Measurements from ENCODE around the gene CIAO3.
"Not testable (repeated sequence)": the region's sequence is repeated elsewhere in the genome, so short reads cannot be mapped to it uniquely, and the experiment has no call there.

The CIAO3 gene

DNA sequence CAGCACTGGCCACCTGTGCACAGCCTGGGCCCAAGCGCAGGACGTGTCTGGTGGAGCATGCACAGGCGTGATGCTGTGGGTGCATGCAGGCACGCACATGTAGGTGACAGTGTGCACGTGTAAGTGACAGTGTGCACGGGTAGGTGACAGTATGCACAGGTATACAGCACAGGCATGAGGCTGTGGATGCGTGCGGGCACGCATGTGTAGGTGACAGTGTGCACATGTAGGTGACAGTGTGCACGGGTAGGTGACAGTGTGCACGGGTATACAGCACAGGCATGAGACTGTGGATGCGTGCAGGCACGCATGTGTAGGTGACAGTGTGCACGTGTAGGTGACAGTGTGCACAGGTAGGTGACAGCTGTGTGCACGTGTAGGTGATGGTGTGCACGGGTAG lies 39.5 kb upstream of the CIAO3 start:
- no peak for ATAC-seq
- DNase-seq = no peak
- no peak overlapping the region for H3K4me3 Mint-ChIP-seq
- H3K27ac Mint-ChIP-seq = no peak overlapping the region
- H3K36me3 Mint-ChIP-seq (ENCODE audit: low read depth) = peaks cover 4% of the 10 kb centered on the region
- no peaks in the 10 kb centered on the region for H3K4me1 Mint-ChIP-seq
- H3K9me3 Mint-ChIP-seq = no peaks in the 10 kb centered on the region
- peaks cover 7% of the 10 kb centered on the region for H3K27me3 Mint-ChIP-seq

DNA sequence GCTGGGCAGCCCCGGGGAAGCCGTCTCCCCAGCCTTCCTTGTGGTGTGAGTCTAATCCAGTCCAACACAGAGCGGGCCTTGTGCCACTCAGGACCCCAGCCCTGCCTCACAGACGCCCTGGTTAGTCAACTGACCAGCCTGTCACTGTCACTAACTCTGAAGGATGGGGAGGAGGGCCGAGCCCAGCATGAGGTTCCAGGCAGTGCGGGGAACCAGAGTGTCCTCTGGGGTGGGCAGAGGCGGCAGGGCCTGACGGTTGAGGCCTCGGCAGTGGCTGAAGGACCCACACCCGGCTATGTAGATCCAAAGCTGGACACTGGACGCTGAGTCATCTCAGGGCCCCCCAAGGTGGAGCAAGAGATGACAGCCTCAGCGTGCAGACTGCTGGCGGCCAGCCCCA lies 38.8 kb upstream of the CIAO3 start:
- Mint-ChIP-seq H3K4me3 (no peak overlapping the region), H3K27ac (no peak overlapping the region), H3K36me3 (ENCODE audit: low read depth) (no peaks in the 10 kb centered on the region), H3K27me3 (peaks cover 7% of the 10 kb centered on the region), H3K4me1 (no peaks in the 10 kb centered on the region), H3K9me3 (no peaks in the 10 kb centered on the region)
- no peak for ATAC-seq
- DNase-seq = no peak

DNA sequence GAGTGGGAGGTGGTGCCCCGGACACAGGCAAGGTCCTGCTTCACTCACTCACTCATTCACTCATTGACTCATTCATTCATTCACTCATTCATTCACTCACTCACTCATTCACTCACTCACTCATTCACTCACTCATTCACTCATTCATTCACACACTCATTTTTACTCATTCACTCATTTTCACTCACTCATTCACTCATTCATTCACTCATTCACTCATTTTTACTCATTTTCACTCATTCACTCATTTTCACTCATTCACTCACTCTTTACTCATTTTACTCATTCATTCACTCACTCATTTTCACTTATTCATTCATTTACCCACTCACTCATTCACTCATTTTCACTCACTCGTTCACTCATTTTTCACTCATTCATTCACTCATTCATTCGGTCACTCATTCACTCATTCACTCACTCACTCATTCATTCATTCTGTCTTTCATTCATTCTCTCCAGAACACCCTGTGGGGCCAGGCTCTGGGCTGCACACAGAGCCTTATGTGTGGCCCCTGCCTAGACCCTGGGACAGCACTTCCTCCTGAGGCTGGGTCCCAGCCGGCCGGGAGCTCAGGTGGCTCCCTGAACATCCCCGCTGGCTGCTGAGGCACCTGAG lies 38.2 kb upstream of the CIAO3 start:
- H3K27ac Mint-ChIP-seq = no peak overlapping the region
- H3K9me3 Mint-ChIP-seq = no peaks in the 10 kb centered on the region
- no peak for DNase-seq
- no peak for ATAC-seq
- H3K4me1 Mint-ChIP-seq = no peaks in the 10 kb centered on the region
- no peak overlapping the region for H3K4me3 Mint-ChIP-seq
- no peaks in the 10 kb centered on the region for H3K36me3 Mint-ChIP-seq (ENCODE audit: low read depth)
- peaks cover 7% of the 10 kb centered on the region for H3K27me3 Mint-ChIP-seq

DNA sequence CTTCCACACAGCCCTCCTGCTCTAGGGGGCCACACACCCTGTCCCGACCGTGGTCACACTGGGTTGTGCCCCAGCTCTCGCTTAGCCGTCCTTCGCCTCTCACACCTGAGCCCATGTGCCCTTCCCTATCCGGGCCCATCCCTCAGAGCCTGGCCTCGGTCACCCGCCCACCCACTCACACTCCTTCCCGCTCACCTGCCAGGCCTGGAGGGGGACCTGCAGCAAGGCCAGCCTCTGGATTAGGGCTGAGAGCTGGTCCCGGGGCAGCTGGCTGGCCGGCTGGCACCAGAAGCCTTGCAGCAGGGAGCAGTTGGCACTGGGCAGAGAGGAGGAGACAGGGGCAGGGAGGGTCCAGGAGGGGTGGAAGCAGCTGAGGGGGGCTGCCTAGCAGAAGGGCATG lies 37.6 kb upstream of the CIAO3 start:
- no peaks in the 10 kb centered on the region for H3K4me1 Mint-ChIP-seq
- no peak overlapping the region for H3K27ac Mint-ChIP-seq
- no peak for DNase-seq
- no peak for ATAC-seq
- H3K9me3 Mint-ChIP-seq = no peaks in the 10 kb centered on the region
- no peaks in the 10 kb centered on the region for H3K36me3 Mint-ChIP-seq (ENCODE audit: low read depth)
- H3K27me3 Mint-ChIP-seq = peaks cover 7% of the 10 kb centered on the region
- no peak overlapping the region for H3K4me3 Mint-ChIP-seq

DNA sequence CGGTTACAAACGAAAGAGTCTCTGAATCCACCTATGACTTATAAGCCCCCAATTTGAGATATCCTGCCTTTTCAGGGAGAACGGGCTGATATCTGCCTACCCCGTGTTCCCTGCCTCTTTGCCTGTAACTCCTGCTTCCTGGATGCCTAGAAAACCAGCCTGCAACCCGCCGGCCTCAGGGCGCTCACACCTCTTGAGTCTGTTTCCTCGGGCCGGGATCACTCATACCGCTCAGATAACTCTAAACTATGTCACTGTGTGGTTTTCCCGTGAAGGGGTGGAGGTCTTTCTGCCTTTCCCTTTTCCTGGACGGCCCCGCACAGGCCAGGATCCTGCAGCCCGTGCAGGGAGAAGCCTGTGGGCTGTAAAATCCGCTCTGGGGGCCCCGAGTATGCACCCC lies 37.0 kb upstream of the CIAO3 start:
- no peak overlapping the region for H3K27ac Mint-ChIP-seq
- H3K4me3 Mint-ChIP-seq = no peak overlapping the region
- DNase-seq (no peak), ATAC-seq (no peak)
- no peaks in the 10 kb centered on the region for H3K4me1 Mint-ChIP-seq
- H3K36me3 Mint-ChIP-seq (ENCODE audit: low read depth) = no peaks in the 10 kb centered on the region
- H3K27me3 Mint-ChIP-seq = peaks cover 7% of the 10 kb centered on the region
- H3K9me3 Mint-ChIP-seq = no peaks in the 10 kb centered on the region

DNA sequence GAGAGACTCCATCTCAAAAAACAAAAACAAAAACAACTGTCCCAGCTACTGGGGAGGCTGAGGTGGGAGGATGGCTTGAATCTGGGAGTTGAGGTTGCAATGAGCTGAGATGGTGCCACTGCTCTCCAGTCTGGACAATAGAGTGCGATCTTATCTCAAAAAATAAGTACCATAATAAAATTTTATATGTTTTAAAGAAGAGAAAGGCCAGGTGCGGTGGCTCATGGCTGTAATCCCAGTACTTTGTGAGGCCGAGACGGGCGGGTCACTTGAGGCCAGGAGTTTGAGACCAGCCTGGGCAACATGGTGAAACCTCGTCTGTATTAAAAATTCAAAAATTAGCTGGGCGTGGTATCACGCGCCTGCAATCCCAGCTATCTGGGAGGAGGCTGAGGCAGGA lies 36.0 kb upstream of the CIAO3 start:
- Mint-ChIP-seq H3K9me3 (no peaks in the 10 kb centered on the region), H3K27me3 (peaks cover 7% of the 10 kb centered on the region), H3K4me1 (no peaks in the 10 kb centered on the region), H3K36me3 (ENCODE audit: low read depth) (no peaks in the 10 kb centered on the region), H3K4me3 (no peak overlapping the region), H3K27ac (no peak overlapping the region)
- DNase-seq (no peak), ATAC-seq (no peak)

DNA sequence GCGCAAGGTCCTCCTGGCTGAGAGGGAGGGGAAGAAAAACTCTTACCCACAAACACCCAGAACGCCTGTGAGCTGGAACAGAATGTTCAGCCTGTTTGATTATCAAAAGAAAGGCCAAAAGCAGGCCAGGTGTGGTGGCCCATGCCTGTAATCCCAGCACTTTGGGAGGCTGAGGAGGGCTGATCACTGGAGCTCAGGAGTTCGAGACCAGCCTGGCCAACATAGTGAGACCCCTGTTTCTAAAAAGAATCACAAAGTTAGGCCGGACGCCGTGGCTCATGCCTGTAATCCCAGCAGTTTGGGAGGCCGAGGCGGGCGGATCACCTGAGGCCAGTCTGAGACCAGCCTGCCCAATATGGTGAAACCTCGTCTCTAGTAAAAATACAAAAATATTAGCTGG lies 35.5 kb upstream of the CIAO3 start:
- not testable (repeated sequence) for H3K36me3 Mint-ChIP-seq (ENCODE audit: low read depth); H3K27me3 Mint-ChIP-seq; DNase-seq; ATAC-seq; H3K4me1 Mint-ChIP-seq; H3K27ac Mint-ChIP-seq; H3K4me3 Mint-ChIP-seq; H3K9me3 Mint-ChIP-seq

DNA sequence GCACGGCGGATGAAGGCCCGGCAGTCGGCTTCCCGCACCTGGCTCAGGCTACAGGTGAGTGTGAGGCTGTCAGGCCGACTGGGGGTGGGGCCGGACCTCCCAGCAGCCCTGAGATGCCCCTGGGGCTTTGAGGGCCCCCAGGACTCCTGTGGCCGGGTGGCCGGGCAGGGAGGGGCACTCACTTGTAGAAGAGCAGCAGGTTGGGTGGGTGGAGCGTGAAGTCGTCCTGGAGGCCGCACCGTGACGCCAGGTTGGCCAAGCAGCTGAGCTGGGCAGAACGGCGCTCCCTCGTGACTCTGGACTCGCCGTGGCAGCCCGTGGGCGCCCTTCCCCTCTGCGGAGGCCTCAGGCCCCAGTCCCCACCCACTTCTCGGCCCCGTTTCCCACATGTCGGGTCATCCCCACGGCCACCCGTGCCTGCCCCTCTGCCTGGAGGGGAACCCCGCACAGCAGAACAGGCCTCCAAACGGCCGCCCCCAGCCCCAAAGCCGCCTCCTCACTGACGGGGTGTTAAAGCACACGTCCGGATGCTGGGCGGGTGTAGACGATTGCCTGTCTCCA lies 34.5 kb upstream of the CIAO3 start:
- no peaks in the 10 kb centered on the region for H3K36me3 Mint-ChIP-seq (ENCODE audit: low read depth)
- no peak overlapping the region for H3K4me3 Mint-ChIP-seq
- DNase-seq = no peak
- ATAC-seq = no peak
- no peaks in the 10 kb centered on the region for H3K4me1 Mint-ChIP-seq
- H3K9me3 Mint-ChIP-seq = no peaks in the 10 kb centered on the region
- H3K27ac Mint-ChIP-seq = no peak overlapping the region
- peaks cover 7% of the 10 kb centered on the region for H3K27me3 Mint-ChIP-seq

DNA sequence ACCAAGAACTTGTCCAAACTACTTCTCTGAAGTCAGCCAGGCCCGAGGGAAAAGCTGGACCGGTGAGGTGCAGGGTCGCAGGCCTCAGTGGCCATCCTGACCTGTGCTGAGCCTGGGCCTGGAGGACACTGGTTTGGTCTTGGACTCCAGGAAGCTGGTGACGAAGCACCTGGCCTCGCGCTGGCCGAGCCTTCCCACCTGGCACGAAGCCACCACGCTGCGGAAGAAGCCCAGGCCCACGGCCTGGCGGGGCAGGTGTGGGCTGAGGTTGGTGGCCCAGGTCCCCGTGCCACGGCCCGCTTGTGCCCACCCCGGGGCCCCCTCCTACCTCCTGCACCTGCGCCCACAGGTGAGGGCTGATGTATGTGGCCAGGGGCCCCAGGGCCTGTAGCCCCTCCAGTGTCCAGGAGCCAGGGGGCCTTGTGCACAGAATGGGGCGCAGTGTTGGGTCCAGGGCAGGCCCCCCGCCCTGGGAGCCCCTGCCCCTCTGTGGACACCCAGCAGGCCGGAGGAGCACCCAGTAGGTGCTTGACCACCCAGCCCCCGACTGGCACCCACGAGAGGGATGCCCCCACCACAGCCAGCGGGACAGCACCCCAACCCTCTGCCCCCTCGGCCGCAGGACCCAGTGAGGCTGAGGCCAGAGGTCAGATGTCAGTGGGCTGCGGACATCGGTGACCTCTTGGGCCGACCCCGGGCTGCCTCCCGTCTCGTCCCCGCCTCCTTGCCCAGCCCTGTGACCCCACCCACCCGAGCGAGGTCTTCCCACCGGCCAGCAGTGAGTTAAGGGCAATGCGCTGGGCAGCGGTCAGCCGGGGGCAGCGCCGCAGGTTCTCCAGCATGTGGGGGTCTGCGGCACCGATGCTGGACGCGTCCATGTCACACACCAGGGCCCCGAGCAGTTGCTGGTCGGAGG lies 33.5 kb upstream of the CIAO3 start:
- H3K9me3 Mint-ChIP-seq = no peaks in the 10 kb centered on the region
- no peak for DNase-seq
- no peaks in the 10 kb centered on the region for H3K4me1 Mint-ChIP-seq
- no peak for ATAC-seq
- H3K27ac Mint-ChIP-seq = no peak overlapping the region
- no peak overlapping the region for H3K4me3 Mint-ChIP-seq
- H3K36me3 Mint-ChIP-seq (ENCODE audit: low read depth) = no peaks in the 10 kb centered on the region
- H3K27me3 Mint-ChIP-seq = peaks cover 7% of the 10 kb centered on the region

DNA sequence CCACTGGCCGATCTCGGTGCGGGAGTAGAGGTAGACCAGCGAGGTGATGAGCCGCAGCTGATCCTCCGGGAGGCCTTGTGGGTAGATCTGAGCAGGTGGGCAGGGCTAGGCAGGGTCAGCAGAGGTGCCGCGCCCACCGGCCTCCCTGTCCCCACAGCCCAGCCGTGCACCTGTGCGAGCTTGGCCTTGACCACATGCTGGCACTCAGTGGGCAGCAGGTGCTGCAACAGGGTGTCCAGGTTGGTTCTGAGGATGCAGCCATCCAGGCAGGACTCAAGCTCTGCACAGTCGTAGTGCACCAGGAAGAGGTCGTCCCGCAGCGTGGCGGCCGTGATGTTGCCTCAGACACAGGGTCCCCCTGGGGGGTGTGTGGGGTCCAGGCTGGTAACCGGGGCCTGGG lies 32.2 kb upstream of the CIAO3 start:
- Mint-ChIP-seq H3K27me3 (peaks cover 4% of the 10 kb centered on the region), H3K4me1 (no peaks in the 10 kb centered on the region), H3K36me3 (ENCODE audit: low read depth) (no peaks in the 10 kb centered on the region), H3K27ac (no peak overlapping the region), H3K9me3 (no peaks in the 10 kb centered on the region), H3K4me3 (no peak overlapping the region)
- ATAC-seq (no peak), DNase-seq (no peak)

DNA sequence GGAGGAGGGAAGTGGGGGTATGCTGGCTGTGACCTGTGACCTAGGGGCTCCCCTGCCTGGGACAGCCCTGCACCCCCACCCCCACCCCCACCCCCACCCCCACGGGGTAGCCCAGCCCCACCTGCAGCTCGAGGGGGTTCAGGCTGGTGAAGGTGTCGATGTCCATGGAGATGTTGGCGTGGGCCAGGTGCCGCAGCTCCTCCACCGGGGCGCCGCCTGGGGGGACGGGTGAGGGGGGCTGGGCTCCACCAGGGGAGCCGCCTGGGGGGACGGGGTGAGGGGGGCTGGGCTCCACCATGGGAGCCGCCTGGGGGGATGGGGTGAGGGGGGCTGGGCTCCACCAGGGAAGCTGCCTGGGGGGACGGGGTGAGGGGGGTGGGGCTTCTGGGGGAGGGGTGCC lies 29.6 kb upstream of the CIAO3 start:
- DNase-seq (no peak), ATAC-seq (no peak)
- no peak overlapping the region for H3K4me3 Mint-ChIP-seq
- no peak overlapping the region for H3K27ac Mint-ChIP-seq
- no peaks in the 10 kb centered on the region for H3K36me3 Mint-ChIP-seq (ENCODE audit: low read depth)
- H3K4me1 Mint-ChIP-seq = no peaks in the 10 kb centered on the region
- H3K9me3 Mint-ChIP-seq = no peaks in the 10 kb centered on the region
- no peaks in the 10 kb centered on the region for H3K27me3 Mint-ChIP-seq

DNA sequence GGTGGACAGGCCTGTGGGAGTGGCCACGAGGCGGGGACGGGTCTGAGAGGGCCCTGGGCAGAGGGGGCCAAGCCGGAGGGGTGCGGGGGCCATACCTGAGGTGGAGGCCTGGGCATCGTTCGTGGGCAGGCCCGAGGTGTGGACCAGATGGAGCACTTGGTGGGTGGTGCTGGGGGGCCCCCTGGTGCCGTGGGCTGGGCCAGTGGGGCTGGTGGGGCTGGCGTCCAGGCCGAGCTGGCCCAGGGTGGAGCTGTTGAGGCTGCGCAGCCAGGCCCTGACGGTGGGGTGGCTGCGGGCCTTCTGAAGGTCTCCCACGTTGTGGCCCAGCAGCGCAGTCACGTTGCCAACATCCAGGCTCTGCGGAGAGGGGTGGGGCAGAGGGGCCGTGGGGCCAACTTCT lies 29.1 kb upstream of the CIAO3 start:
- DNase-seq = no peak
- no peaks in the 10 kb centered on the region for H3K36me3 Mint-ChIP-seq (ENCODE audit: low read depth)
- H3K27ac Mint-ChIP-seq = no peak overlapping the region
- no peak for ATAC-seq
- H3K4me1 Mint-ChIP-seq = no peaks in the 10 kb centered on the region
- H3K9me3 Mint-ChIP-seq = no peaks in the 10 kb centered on the region
- H3K27me3 Mint-ChIP-seq = no peaks in the 10 kb centered on the region
- no peak overlapping the region for H3K4me3 Mint-ChIP-seq

DNA sequence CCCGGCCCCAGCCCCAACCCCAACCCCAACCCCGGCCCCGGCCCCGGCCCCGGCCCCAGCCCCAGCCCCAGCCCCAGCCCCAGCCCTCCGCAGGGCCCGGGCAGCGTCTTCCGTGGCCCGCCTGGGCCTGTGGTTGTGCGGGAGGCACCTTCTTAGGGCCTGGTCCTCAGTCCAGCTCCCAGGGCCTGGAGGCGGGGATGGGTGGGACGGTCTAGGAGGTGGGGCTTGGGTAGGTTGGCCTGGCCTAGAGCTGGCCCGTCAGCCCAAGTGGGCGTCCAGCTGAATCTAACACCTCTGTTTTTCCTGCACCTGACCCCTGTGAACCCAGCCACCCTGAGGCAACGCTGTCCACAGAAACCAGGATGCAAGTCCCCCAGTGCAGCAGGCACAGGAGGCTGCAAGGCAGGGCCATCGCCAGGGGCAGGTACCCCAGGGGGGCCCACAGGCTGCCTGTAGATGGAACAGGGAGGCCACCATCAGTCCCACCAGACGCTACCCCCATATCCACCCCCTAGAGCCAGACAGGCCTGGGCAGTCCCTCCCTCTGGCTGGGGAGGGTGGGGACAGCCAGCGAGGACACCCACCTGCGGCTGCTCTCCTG lies 28.5 kb upstream of the CIAO3 start:
- H3K36me3 Mint-ChIP-seq (ENCODE audit: low read depth) = no peaks in the 10 kb centered on the region
- H3K9me3 Mint-ChIP-seq = no peaks in the 10 kb centered on the region
- no peaks in the 10 kb centered on the region for H3K4me1 Mint-ChIP-seq
- H3K27me3 Mint-ChIP-seq = no peaks in the 10 kb centered on the region
- H3K4me3 Mint-ChIP-seq = no peak overlapping the region
- DNase-seq (no peak), ATAC-seq (no peak)
- no peak overlapping the region for H3K27ac Mint-ChIP-seq

DNA sequence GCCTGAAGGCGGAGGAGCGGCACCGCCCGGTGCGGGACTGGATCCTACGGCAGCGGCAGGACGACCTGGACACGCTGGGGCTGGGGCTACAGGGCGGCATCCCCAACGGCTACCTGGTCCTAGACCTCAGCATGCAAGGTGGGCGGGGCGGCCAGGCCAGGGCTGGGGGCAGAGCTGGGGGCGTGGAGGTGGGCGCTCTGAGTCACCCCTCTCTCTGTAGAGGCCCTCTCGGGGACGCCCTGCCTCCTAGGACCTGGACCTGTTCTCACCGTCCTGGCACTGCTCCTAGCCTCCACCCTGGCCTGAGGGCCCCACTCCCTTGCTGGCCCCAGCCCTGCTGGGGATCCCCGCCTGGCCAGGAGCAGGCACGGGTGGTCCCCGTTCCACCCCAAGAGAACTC lies 27.6 kb upstream of the CIAO3 start:
- Mint-ChIP-seq H3K27me3 (no peaks in the 10 kb centered on the region), H3K27ac (no peak overlapping the region), H3K36me3 (ENCODE audit: low read depth) (no peaks in the 10 kb centered on the region), H3K4me3 (no peak overlapping the region), H3K4me1 (no peaks in the 10 kb centered on the region), H3K9me3 (no peaks in the 10 kb centered on the region)
- ATAC-seq = no peak
- no peak for DNase-seq

DNA sequence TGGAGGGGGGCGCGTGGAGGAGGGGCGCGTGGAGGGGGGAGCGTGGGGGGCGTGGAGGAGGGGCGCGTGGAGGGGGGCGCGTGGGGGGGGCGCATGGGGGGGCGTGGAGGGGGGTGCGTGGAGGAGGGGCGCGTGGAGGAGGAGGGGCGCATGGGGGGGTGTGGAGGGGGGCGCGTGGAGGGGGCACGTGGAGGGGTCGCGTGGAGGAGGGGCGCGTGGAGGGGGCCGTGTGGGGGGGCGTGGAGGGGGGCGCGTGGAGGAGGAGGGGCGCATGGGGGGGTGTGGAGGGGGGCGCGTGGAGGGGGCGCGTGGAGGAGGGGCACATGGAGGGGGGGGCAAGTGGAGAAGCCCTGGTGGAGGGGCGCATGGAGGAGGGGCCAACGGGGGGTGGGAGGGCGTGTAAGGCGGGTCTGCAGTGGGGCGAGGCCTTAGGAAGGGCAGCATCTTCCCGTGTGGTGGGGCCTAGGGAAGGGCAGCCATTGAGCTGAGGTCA lies 27.0 kb upstream of the CIAO3 start:
- ATAC-seq = no peak
- no peaks in the 10 kb centered on the region for H3K27me3 Mint-ChIP-seq
- no peak overlapping the region for H3K4me3 Mint-ChIP-seq
- H3K4me1 Mint-ChIP-seq = no peaks in the 10 kb centered on the region
- no peak overlapping the region for H3K27ac Mint-ChIP-seq
- no peaks in the 10 kb centered on the region for H3K36me3 Mint-ChIP-seq (ENCODE audit: low read depth)
- no peak for DNase-seq
- H3K9me3 Mint-ChIP-seq = no peaks in the 10 kb centered on the region
